HG03097 (cell line): ENCODE measurements around the gene FAT4.

Experiments
- ATAC-seq: cut with Tn5 transposase; IDR thresholded peaks from one replicate; pipeline ENCODE4 v1.9.1; 2021; ENCODE audit not compliant: unreplicated experiment, low FRiP score

Gene FAT4, protein sequence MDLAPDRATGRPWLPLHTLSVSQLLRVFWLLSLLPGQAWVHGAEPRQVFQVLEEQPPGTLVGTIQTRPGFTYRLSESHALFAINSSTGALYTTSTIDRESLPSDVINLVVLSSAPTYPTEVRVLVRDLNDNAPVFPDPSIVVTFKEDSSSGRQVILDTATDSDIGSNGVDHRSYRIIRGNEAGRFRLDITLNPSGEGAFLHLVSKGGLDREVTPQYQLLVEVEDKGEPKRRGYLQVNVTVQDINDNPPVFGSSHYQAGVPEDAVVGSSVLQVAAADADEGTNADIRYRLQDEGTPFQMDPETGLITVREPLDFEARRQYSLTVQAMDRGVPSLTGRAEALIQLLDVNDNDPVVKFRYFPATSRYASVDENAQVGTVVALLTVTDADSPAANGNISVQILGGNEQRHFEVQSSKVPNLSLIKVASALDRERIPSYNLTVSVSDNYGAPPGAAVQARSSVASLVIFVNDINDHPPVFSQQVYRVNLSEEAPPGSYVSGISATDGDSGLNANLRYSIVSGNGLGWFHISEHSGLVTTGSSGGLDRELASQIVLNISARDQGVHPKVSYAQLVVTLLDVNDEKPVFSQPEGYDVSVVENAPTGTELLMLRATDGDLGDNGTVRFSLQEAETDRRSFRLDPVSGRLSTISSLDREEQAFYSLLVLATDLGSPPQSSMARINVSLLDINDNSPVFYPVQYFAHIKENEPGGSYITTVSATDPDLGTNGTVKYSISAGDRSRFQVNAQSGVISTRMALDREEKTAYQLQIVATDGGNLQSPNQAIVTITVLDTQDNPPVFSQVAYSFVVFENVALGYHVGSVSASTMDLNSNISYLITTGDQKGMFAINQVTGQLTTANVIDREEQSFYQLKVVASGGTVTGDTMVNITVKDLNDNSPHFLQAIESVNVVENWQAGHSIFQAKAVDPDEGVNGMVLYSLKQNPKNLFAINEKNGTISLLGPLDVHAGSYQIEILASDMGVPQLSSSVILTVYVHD (N-terminal part only)

DNA sequence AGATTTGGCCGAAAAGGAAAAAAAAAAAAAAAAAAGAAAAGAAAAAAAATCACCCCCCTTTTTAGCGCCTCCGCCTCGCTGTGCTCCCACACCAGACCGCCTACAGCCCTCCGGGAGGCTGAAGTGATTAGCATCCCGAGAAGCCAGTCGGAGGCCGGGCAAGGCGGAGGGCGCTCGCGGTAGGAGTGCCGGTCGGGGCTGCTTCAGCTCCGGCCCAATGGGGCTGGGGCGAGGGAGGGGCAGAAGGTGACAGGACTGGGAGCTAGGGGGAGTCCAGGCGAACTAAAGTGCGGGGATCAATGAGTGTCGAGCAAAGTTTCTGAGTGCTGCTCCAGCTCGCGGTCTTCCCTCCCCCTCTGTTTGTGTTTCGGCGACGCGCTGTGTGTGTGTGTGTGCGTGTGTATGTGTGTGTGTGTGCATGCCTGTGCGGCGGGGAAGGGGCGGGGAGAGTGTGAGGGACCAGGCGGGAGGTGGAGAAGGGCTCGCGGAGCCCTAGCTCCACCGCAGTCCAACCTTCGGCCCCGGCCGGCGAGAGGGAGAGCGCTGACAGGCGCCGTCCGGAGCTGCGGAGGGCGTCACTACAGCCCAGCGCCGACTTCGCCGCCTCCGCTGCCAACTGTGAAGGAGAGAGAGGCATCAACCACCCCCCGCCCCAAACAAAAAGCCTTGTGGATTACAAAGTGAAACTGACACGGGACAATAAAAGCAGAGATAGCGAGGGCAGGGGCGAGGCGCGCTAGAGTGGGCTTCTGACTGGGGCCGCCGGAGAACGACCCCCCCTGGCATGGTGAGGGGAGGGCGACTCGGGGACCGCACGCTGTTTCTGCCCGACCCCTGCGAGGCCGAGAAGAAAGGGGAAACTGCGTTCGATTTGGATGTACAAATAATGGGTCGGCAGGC, at the start of gene FAT4:
Gene FAT4 (plus strand): TSS at position 280 of the 900 bp plus-strand sequence. CDS start 1,457 bp downstream, outside the sequence.
- ATAC-seq, result peak; percentile 71

DNA sequence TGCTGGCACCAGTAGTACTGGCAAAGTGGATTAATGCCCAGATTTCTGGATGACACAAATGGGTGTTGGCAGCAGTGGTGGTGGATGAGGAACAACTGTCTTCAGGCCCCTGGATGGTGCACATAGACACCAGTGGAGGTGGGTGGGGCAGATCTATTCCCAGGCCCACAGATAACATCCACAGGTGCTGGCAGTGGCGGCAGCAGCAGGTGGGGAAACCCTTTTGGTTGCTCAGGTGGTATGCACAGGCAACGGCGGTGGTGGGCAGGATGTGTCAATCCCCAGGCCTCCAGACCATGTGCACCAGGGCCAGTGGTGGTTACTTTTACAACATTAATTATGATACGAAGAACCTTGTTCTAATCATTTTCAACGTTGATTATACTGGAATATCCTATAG, 48.9 kb upstream of the FAT4 start:
- no peak for ATAC-seq

GRCh38 chr4:125266901-125267604, 47.7 kb upstream of the FAT4 start:
- no peak for ATAC-seq

GRCh38 chr4:125267630-125268029, 47.1 kb upstream of the FAT4 start:
- no peak for ATAC-seq

DNA sequence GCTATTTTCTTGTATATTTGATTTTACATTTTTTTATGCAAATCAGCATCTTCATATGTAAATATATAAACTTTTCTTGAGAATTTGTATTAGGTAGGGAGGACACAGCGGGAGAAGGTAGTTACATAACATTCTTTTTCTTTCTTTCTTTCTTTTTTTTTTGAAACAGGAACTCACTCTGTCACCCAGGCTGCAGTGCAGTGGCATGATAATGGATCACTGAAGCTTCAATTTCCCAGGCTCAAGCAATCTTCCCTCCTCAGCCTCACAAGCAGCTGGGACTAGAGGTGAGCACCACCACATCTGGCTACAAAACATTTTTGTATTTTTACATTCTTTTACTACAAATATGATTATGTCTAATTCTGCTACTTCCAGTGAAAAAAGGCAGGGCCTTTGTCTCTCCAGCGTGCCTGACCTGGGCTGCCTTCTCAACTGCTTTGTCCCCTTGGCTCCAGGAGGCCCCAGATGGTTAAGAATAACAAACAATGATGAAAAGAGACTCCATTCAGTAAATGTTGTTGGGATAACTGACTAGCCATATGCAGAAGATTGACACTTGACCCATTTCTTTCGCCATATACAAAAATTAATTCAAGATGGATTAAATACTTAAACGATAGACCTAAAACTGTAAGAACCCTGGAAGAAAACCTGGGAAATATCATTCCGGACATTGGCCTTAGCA, 46.5 kb upstream of the FAT4 start:
- ATAC-seq, result no peak

DNA sequence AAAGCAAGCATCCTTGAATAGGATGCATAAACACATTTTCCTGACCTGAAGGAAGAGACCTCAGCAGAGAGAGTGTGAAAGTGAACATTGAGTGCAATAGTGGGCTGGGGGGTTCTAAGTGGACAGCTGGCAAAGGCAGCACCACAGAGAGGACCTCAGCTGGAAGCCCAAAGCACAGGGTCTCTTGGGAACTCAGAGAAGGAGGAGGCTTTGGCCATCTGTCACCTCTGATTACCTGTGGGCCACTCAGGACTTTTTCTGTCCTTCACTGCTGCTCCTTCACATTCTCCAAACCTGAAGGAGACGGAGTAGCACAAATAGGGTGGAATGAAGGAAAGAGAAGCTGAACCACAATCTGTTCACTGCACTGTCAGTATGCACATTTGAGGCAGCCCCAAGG, 37.9 kb upstream of the FAT4 start:
- ATAC-seq, result no peak

DNA sequence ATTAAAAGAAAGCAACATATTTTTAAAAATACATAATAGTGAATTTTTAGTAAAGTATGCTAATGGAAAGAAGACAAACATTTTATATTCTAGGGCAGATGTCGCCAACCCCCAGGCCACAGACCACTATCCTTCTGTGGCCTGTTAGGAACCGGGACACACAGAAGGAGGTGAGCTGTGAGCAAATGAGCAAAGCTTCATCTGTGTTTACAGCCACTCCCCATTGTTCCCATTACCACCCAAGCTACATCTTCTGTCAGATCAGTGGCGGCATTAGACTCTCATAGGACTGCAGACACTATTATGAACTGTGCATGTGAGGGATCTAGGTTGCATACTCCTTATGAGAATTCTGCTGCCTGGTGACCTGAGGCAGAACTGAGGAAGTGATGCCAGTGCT, 37.0 kb upstream of the FAT4 start:
- ATAC-seq, result no peak

DNA sequence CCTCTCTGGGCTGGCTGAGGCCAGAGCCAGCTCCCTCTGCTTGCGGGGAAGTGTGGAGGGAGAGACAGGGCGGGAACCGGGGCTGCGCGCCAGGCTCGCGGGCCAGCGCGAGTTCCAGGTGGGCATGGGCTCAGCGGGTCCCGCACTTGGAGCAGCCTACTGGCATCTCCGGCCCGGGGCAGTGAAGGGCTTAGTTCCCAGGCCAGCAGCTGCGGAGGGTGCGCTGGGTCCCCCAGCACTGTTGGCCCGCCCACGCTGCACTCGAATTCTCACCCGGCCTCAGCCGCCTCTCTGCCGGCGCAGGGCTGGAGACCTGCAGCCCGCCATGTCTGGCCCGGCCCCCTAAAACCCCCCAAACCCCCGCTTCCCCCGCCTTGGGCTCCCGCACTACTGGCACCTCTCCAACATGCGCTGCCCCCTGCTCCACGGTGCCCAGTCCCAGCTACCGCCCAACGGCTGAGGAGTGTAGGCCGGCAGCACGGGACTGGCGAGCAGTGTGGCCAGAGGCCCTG, 33.8 kb upstream of the FAT4 start:
- no peak for ATAC-seq

- no peak for ATAC-seq
These were observed 31.0 kb upstream of the FAT4 start for GRCh38 chr4:125283707-125284279.

- no peak for ATAC-seq
These were observed 17.6 kb upstream of the FAT4 start for GRCh38 chr4:125297116-125297515.

DNA sequence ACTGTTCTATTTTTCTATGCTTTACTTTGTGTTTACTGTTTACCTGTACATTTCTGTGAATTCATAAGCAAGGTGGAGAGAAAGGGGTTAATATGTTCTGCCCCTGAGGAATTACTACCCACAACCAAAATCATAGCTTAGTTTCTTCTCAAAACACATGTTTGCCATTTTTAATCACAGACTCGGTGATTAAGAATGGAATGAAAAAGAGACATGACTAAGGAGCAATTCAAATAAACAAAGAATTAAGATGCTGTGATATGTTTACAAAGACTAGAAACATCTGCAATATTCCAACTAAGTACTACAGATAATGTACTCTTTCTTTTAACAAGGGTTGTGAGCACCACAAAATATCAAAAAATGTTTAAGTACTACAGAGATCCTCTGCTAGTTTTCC, 11.7 kb upstream of the FAT4 start:
- no peak for ATAC-seq

DNA sequence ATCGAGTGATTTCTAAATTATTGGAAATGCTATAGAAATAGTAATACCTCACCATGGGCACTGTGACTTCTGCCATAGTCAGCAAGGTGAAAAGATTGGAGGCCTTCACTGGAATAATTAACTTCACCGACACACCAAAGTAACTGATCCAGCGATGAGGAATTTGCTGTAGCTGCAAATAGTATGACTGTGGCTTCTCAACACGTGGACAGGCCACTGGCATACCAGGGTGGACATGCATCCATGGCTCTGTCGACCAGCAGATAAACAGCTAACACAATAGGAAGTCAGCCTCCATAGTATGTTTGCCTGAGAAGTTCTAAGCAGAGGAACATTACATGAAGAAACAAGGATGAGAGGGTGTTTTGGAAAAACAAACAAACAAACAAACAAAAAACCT, 10.9 kb upstream of the FAT4 start:
- ATAC-seq, result no peak

DNA sequence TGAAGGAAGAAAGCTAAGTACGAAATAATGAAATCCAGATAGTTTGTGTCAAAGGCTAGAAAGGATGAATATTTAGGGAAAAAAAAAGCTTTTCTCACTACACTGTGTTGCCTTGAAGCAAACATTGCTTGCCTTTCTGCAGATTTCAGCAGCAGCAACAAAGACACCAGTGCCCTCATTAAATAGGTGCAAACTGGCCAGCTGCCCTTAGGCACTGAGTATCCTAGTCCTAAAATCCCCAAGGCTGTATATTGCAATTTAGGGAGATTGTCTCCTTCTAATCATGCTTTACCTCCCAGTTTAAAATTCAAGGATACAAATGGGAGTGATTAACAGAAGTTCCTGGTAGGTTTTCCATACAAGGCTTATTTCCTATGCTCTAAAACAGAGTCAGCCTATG, 8.6 kb upstream of the FAT4 start:
- no peak for ATAC-seq

- no peak for ATAC-seq
These were observed 8.2 kb upstream of the FAT4 start for GRCh38 chr4:125306533-125306932.

GRCh38 chr4:125311503-125311902, 3.3 kb upstream of the FAT4 start:
- ATAC-seq, result no peak

DNA sequence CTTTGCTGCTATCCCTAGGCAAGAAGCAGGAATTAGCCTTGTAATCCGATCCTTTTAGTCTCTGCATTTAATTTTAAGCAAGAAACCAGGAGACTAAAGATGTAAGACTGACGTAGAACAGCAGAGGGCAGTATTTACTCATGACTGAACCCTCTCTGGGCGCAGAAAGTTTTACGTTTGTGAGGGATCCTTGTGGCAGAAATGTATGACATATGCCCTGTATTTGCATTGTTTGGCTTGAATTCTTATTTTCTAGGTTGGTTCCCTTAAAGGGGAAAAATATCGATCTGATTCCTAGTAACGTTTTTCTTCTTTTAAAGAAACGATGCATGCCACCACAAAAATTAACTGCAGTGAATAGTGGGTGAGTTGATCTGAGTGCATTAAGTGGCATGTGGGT, 1.3 kb upstream of the FAT4 start:
- ATAC-seq, result peak; percentile 46

DNA sequence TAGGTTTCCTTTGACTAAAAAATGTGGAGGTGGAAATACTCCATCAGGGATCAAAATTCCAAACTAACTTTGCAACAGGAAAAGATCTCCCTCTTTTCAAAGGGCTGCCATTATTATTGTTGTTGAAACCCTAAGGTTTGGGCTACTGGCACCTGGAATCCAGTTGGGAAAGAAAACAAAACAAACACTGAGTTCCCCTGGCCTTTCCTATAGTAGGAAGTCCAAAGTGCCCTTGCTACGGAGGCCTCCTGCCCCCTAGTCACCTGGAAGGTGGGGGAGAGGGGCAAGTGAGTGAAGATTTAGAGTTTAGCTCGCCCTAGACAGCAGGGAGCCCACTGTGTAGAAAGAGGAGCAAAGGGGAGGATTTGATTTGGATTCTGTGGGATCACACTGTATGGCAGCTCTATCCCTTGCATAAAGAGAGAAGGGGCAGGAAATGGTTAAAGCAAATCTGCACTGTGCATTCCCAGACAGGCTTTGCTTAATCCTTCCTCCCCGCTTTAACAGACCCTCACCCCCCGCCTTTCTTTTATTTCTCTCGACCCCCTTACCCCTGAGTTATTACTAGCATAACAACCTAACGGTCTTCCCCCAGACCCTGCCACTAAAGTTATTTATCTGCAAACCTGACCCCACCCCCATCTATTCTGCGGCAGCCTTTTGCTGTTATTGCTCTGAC, 627 bp upstream of the FAT4 start:
- ATAC-seq, result no peak
